ENCODE measurements around the gene CCM2. TPM values are rescaled to one million over a fixed set of nuclear protein-coding genes. Genes with fewer than 3 reads are reported as not detected.
A peak's percentile ranks its signal among the peaks of the same experiment; 100 is the strongest.

CCM2 gene
- total and polyA plus RNA-seq, 12 donors = 36.1 to 84.5 (median 50.7) TPM

GRCh38 chr7:45085619-45086200 lies 85.7 kb downstream of the CCM2 start:
- intact Hi-C loops (cut with DNase I) = no loop called here
- H3K36me3 ChIP-seq (replicated peaks in 1 of 2) = no peaks in the 10 kb centered on the region
- TF ChIP-seq POLR2A (IDR thresholded peaks at IDR 0.05) (no peak), CTCF (IDR thresholded peaks at IDR 0.05) (no peak)
- no peak overlapping the region for H3K27ac ChIP-seq
- DNase-seq = no peak
- no peaks in the 10 kb centered on the region for H3K27me3 ChIP-seq
- peaks cover 0 to 20% of the 10 kb centered on the region in 2 donors for H3K4me1 ChIP-seq (replicated peaks in 1 of 2)
- H3K4me3 ChIP-seq = no peak overlapping the region
- no peaks in the 10 kb centered on the region for H3K9me3 ChIP-seq (replicated peaks in 1 of 3)
- 74 to 90% (median 80%) methylated on average over 2 to 23 of the region's 23 CpGs for WGBS, 4 donors

DNA sequence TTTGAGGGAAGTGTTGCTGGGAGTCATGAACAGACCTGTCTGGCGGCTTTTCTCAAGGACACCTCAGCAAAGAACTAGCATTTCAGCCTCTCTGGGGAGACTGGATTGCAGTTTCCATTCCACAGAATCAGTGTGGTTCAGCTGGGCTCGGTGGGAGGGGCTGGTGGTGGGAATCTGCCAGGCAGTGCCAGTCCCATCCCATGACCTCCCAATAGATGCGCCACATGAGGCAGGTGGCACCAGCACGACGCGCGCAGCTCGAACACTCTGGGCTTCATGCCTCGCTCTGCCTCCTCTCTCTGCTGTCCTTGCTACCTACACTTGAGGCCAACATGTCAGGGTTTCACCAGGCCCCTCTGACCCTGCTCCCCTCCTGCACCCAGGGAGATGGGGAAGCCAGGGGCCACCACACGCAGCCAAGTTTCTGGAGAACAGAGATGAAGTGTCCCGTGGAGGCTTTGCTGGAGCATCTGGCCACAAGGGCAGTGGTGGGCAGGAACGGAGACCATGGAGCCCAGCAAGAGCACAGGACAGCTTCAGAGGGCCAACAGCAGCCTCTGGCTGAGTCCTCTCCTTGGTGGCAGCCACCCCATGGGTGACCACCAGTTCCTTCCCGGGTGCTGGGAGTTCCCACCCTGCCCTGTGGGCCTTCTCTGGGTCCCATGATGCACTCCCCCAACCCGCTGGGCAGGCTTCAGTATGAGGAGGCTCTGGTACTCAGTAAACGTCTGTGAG lies 86.5 kb downstream of the CCM2 start:
- no peaks in the 10 kb centered on the region for H3K27me3 ChIP-seq
- no peak overlapping the region for H3K4me3 ChIP-seq
- peaks cover 0 to 20% of the 10 kb centered on the region in 2 donors for H3K4me1 ChIP-seq (replicated peaks in 1 of 2)
- WGBS, 4 donors = 89 to 91% (median 91%) methylated on average over 7 to 15 of the region's 15 CpGs
- no peaks in the 10 kb centered on the region for H3K9me3 ChIP-seq (replicated peaks in 1 of 3)
- DNase-seq = no peak
- H3K27ac ChIP-seq = no peak overlapping the region
- TF ChIP-seq CTCF (IDR thresholded peaks at IDR 0.05) (no peak), POLR2A (IDR thresholded peaks at IDR 0.05) (no peak)
- intact Hi-C loops (cut with DNase I) = no loop called here
- H3K36me3 ChIP-seq (replicated peaks in 1 of 2) = no peaks in the 10 kb centered on the region

DNA sequence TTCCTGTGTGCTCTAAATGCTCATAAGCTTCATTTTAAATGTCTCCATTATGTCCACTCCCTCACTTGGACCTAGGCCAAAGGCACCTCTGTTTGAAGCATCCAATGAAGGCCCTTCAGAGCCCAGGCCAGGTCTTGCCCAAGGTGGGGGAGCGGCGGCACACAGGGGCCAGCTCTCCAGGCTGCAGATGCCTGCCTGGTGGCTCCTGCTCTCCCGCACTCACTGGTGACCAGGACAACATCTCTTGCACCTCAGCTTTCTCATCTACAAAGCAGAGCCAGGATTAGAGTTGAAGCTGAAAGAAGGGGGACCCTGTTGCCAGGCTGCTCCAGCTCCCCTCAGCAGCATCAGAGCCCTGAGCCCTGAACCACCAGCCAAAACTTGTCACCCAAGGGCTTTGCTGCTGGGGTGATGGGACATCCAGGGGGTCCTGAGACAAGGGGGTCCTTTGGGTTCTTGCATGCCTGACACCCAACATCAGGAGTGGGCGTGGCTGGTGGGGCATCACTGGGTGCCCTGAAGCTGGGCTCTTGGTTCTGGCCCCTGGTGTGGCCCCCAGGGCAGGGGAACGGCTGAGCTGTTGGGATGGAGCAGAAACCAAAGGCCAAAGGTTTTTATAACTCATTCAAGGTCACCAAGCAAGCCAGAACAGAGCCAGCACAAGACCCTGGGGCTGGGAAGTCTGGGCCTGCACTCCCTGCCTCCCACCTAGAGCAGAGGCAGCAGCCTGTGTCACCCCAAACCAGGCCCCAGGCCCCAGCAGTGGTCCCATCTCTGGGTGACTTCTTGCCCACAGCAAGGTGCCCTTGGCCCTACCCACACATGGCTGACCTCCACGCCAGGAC lies 87.5 kb downstream of the CCM2 start:
- 80 to 90% (median 85%) methylated on average over 2 to 6 of the region's 6 CpGs for WGBS, 4 donors
- TF ChIP-seq POLR2A (IDR thresholded peaks at IDR 0.05) (no peak), CTCF (IDR thresholded peaks at IDR 0.05) (no peak)
- DNase-seq = no peak
- Histone ChIP-seq H3K4me3 (no peak overlapping the region), H3K36me3 (replicated peaks in 1 of 2) (no peaks in the 10 kb centered on the region), H3K27me3 (no peaks in the 10 kb centered on the region), H3K4me1 (replicated peaks in 1 of 2) (peaks cover 0 to 12% of the 10 kb centered on the region in 2 donors), H3K9me3 (replicated peaks in 1 of 3) (no peaks in the 10 kb centered on the region), H3K27ac (peak overlapping the region in 1 of 5 donors; percentile 71)
- intact Hi-C loops (cut with DNase I) = no loop called here

DNA sequence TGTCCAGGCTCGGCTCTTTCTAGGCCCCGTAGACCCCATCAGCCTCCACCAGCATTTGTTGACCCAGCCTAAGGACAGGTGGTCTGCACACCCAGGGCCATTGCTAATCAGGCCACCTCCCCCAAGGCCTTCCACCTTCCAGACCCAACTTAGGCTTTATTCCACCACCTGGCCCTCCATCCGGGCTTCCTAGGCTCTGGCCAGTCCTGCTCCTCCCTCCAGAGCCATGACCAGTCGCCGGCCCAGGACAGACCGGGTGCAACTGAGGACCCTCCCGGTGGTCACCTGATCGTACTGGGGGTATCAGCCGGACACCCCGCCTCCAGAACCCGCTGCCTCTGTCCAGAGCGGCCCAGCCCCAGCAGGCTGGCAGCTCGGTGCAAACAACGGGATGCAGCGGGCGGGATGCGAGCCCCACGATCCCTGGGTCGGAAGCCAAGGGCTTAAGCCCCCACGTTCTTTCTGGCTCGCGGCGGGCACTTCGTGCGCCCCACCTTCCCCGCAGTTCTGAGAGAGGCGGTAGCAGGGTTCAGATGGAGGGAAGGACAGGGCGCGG lies 88.2 kb downstream of the CCM2 start:
- H3K4me1 ChIP-seq (replicated peaks in 1 of 2) = peaks cover 0 to 8% of the 10 kb centered on the region in 2 donors
- 49 to 59% (median 57%) methylated on average over 19 to 29 of the region's 29 CpGs for WGBS, 4 donors
- TF ChIP-seq CTCF (IDR thresholded peaks at IDR 0.05) (no peak), POLR2A (IDR thresholded peaks at IDR 0.05) (no peak)
- intact Hi-C loops (cut with DNase I) = no loop called here
- H3K9me3 ChIP-seq (replicated peaks in 1 of 3) = no peaks in the 10 kb centered on the region
- no peaks in the 10 kb centered on the region for H3K27me3 ChIP-seq
- no peak for DNase-seq
- peak overlapping the region in 2 of 4 donors; percentile 12 to 69 for H3K4me3 ChIP-seq
- H3K27ac ChIP-seq = peak overlapping the region in 2 of 5 donors; percentile 14 to 71
- no peaks in the 10 kb centered on the region for H3K36me3 ChIP-seq (replicated peaks in 1 of 2)
